HG03196 (cell line): Measurements from ENCODE around the gene IKZF3.
"Not testable (repeated sequence)": the region's sequence is repeated elsewhere in the genome, so short reads cannot be mapped to it uniquely, and the experiment has no call there.

Experiments used
- ATAC-seq: cut with Tn5 transposase; IDR thresholded peaks from one replicate; pipeline ENCODE4 v1.9.1; 2021; ENCODE audit not compliant: unreplicated experiment

The IKZF3 gene

GRCh38 chr17:39742126-39742855, 121.8 kb downstream of the IKZF3 start:
- ATAC-seq = no peak

GRCh38 chr17:39740357-39741111, 123.6 kb downstream of the IKZF3 start:
- ATAC-seq = no peak

GRCh38 chr17:39739885-39740356, 124.2 kb downstream of the IKZF3 start:
- no peak for ATAC-seq

- no peak for ATAC-seq
These were observed 124.9 kb downstream of the IKZF3 start for GRCh38 chr17:39738983-39739884.

GRCh38 chr17:39738568-39738901, 125.6 kb downstream of the IKZF3 start:
- ATAC-seq = no peak

GRCh38 chr17:39737760-39738567, 126.1 kb downstream of the IKZF3 start, which contains the start of gene GRB7:
GRB7 (plus strand) TSS chr17:39737938; CDS start chr17:39742302, 4,364 bp downstream.
- no peak for ATAC-seq

GRCh38 chr17:39737206-39737759, 126.8 kb downstream of the IKZF3 start:
- no peak for ATAC-seq

GRCh38 chr17:39736319-39737165, 127.6 kb downstream of the IKZF3 start:
- no peak for ATAC-seq

- no peak for ATAC-seq
These were observed 128.2 kb downstream of the IKZF3 start for GRCh38 chr17:39735882-39736281.

GRCh38 chr17:39732586-39732985, 131.5 kb downstream of the IKZF3 start:
- ATAC-seq = no peak

- ATAC-seq = peak; percentile 80
These were observed 133.8 kb downstream of the IKZF3 start, which contains the start of gene MIEN1 for GRCh38 chr17:39730095-39730921. MIEN1 (minus strand) TSS chr17:39730532; CDS start chr17:39730495, 37 bp downstream.

GRCh38 chr17:39729280-39729851, 134.7 kb downstream of the IKZF3 start:
- ATAC-seq = no peak

GRCh38 chr17:39727556-39727955, 136.6 kb downstream of the IKZF3 start:
- no peak for ATAC-seq

GRCh38 chr17:39726617-39727016, 137.5 kb downstream of the IKZF3 start:
- no peak for ATAC-seq

GRCh38 chr17:39725923-39726322, 138.2 kb downstream of the IKZF3 start:
- not testable (repeated sequence) for ATAC-seq

- no peak for ATAC-seq
These were observed 139.4 kb downstream of the IKZF3 start for GRCh38 chr17:39724731-39725130.

GRCh38 chr17:39722965-39723848, 140.9 kb downstream of the IKZF3 start:
- ATAC-seq = no peak
